SK-N-SH (cell line): ENCODE results near the gene F2R. TPM values are rescaled to one million over a fixed set of nuclear protein-coding genes. Genes with fewer than 3 reads are reported as not detected.

Source experiments
- CTCF ChIA-PET: fragments of 300-600, 350-600 bp; formaldehyde crosslinking; extraction: SDS; loops from one replicate; lab custom pipeline; 2021; lab: Yijun Ruan, JAX
- POLR2A ChIA-PET: fragments of 350-600 bp; sonication (Branson Sonifier 250); formaldehyde crosslinking; extraction: SDS; loops from one replicate; lab custom pipeline; 2020; ENCODE audit warnings: antibody characterized with exemption, inconsistent platforms; lab: Yijun Ruan, JAX
- DNase-seq: peaks from one replicate; pipeline ENCODE4 v3.0.0; 2012
- H2AFZ ChIP-seq: fragments of 200-600 bp; sonication (generic); 2 replicates; pipeline ENCODE4 v1.8.1; 2016; ENCODE audit warnings: antibody characterized with exemption, mild to moderate bottlenecking, low read depth
- H3F3A ChIP-seq: fragments of 200-600 bp; sonication (generic); replicated peaks from 2 replicates; pipeline ENCODE3; 2016; ENCODE audit warnings: antibody characterized with exemption, mild to moderate bottlenecking; ENCODE audit not compliant: insufficient read depth
- H3K27ac ChIP-seq, 2 experiments: fragments of 200-500 bp in 1 of 2; fragments of 200-600 bp in 1 of 2; sonication (Bioruptor generic) in 1 of 2; sonication (generic), shearing (Covaris generic) in 1 of 2; 2 replicates each; pipeline versions ENCODE4 v1.5.1 to v1.6.1; 2014 to 2016; ENCODE audit warnings: low read depth in 2 of 2, inconsistent platforms in 1 of 2, low read length in 1 of 2, mild to moderate bottlenecking in 1 of 2, mixed read lengths in 1 of 2
- H3K27me3 ChIP-seq: fragments of 200-600 bp; sonication (generic), shearing (Covaris generic); 2 replicates; pipeline ENCODE4 v1.6.1; 2016; ENCODE audit warnings: mixed run types; ENCODE audit not compliant: insufficient read depth
- H3K36me3 ChIP-seq, 2 experiments: fragments of 200-500 bp in 1 of 2; fragments of 200-600 bp in 1 of 2; sonication (Bioruptor generic) in 1 of 2; sonication (generic) in 1 of 2; replicated peaks in 1 of 2; 2 replicates each; pipeline versions ENCODE3 to v1.5.1; 2014 to 2016; ENCODE audit warnings: low read length in 1 of 2, mild to moderate bottlenecking in 1 of 2; ENCODE audit not compliant: insufficient read depth in 2 of 2, control insufficient read depth in 1 of 2
- H3K4me1 ChIP-seq, 2 experiments: fragments of 200-500 bp in 1 of 2; fragments of 200-600 bp in 1 of 2; sonication (Bioruptor generic) in 1 of 2; sonication (generic), shearing (Covaris generic) in 1 of 2; 2 replicates each; pipeline versions ENCODE4 v1.5.1 to v1.6.1; 2014 to 2016; ENCODE audit warnings: low read depth in 1 of 2, low read length in 1 of 2, mixed run types in 1 of 2; ENCODE audit not compliant: insufficient read depth in 2 of 2, control insufficient read depth in 1 of 2
- H3K4me2 ChIP-seq: fragments of 200-600 bp; sonication (generic), shearing (Covaris generic); 2 replicates; pipeline ENCODE4 v1.6.1; 2017; ENCODE audit warnings: mixed run types
- H3K4me3 ChIP-seq, 2 experiments: fragments of 200-500 bp in 1 of 2; fragments of 200-600 bp in 1 of 2; sonication (Bioruptor generic) in 1 of 2; sonication (generic), shearing (Covaris generic) in 1 of 2; 2 replicates each; pipeline versions ENCODE4 v1.5.1 to v1.8.1; 2014 to 2016; ENCODE audit warnings: low read depth in 2 of 2, inconsistent platforms in 1 of 2, low read length in 1 of 2, mild to moderate bottlenecking in 1 of 2, mixed read lengths in 1 of 2, moderate library complexity in 1 of 2
- H3K79me2 ChIP-seq: fragments of 200-600 bp; sonication (generic); 2 replicates; pipeline ENCODE4 v1.8.1; 2017; ENCODE audit warnings: mild to moderate bottlenecking; ENCODE audit not compliant: insufficient read depth
- H3K9ac ChIP-seq: fragments of 200-600 bp; sonication (generic); 2 replicates; pipeline ENCODE4 v1.6.1; 2017; ENCODE audit warnings: mixed run types
- H3K9me2 ChIP-seq: fragments of 200-600 bp; sonication (generic); 2 replicates; pipeline ENCODE4 v1.6.1; 2017; ENCODE audit warnings: mixed run types
- H3K9me3 ChIP-seq: fragments of 200-600 bp; sonication (generic); 2 replicates; pipeline ENCODE4 v1.6.1; 2017; ENCODE audit warnings: mixed run types, mild to moderate bottlenecking, moderate library complexity
- H4K20me1 ChIP-seq: fragments of 200-600 bp; sonication (generic); 2 replicates; pipeline ENCODE4 v1.6.1; 2017; ENCODE audit warnings: mild to moderate bottlenecking, mixed run types; ENCODE audit not compliant: insufficient read depth
- CHD2 ChIP-seq: fragments of 150-350 bp; IDR thresholded peaks from 2 replicates; pipeline ENCODE4 v1.6.1; 2018; ENCODE audit warnings: low read length; ENCODE audit not compliant: partially characterized antibody
- CTCF ChIP-seq: fragments of 200-600 bp; sonication (generic); IDR thresholded peaks from 2 replicates; pipeline ENCODE4 v1.6.1; 2017; ENCODE audit warnings: antibody characterized with exemption, mild to moderate bottlenecking, moderate library complexity
- EP300 ChIP-seq, 2 experiments: IDR thresholded peaks; 2 replicates each; pipeline versions ENCODE4 v1.4.0 to v1.6.1; 2012; ENCODE audit warnings: borderline replicate concordance in 1 of 2, low read depth in 1 of 2, low read length in 1 of 2
- EZH2phosphoT487 ChIP-seq: fragments of 200-600 bp; sonication (generic); IDR thresholded peaks from 2 replicates; pipeline ENCODE4 v1.6.1; 2017; ENCODE audit warnings: low read depth, mixed run types, mild to moderate bottlenecking, antibody characterized with exemption, moderate library complexity, borderline replicate concordance
- FOSL2 ChIP-seq: IDR thresholded peaks from 2 replicates; pipeline ENCODE4 v1.4.0; 2012; ENCODE audit warnings: low read depth, mild to moderate bottlenecking, moderate library complexity, borderline replicate concordance
- FOXJ3 ChIP-seq: sonication (generic); formaldehyde crosslinking; IDR thresholded peaks from 2 replicates; pipeline ENCODE4 v1.5.1; 2020; ENCODE audit warnings: mild to moderate bottlenecking, missing genetic modification reagents
- FOXM1 ChIP-seq: IDR thresholded peaks from 2 replicates; pipeline ENCODE4 v1.4.0; 2012; ENCODE audit warnings: low read depth, mild to moderate bottlenecking
- GATA2 ChIP-seq: sonication (generic); formaldehyde crosslinking; IDR thresholded peaks from 2 replicates; pipeline ENCODE4 v1.5.0; 2020; ENCODE audit warnings: mild to moderate bottlenecking, missing genetic modification reagents
- JUND ChIP-seq: IDR thresholded peaks from 2 replicates; pipeline ENCODE4 v1.4.0; 2012
- MEF2A ChIP-seq: IDR thresholded peaks from 2 replicates; pipeline ENCODE4 v1.4.0; 2012; ENCODE audit warnings: low read depth, borderline replicate concordance
- MXI1 ChIP-seq: IDR thresholded peaks from 2 replicates; pipeline ENCODE4 v1.6.1; 2012; ENCODE audit warnings: mild to moderate bottlenecking, low read depth, low read length, improper control_type of control experiment
- NRF1 ChIP-seq: IDR thresholded peaks from 2 replicates; pipeline ENCODE4 v1.6.1; 2012; ENCODE audit warnings: low read depth, mild to moderate bottlenecking, low read length
- PBX3 ChIP-seq: IDR thresholded peaks from 2 replicates; pipeline ENCODE4; 2012
- POLR2AphosphoS5 ChIP-seq: IDR thresholded peaks from 2 replicates; pipeline ENCODE4 v1.6.1; 2012; ENCODE audit warnings: low read depth, low read length
- RAD21 ChIP-seq: IDR thresholded peaks from 2 replicates; pipeline ENCODE4 v1.6.1; 2012; ENCODE audit warnings: mild to moderate bottlenecking, low read length
- RCOR1 ChIP-seq: fragments of 150-350 bp; IDR thresholded peaks from 2 replicates; pipeline ENCODE4 v1.6.1; 2017; ENCODE audit warnings: antibody characterized with exemption, low read length
- REST ChIP-seq: IDR thresholded peaks from 2 replicates; pipeline ENCODE4 v1.6.1; 2012; ENCODE audit warnings: mild to moderate bottlenecking, low read depth, low read length, moderate library complexity
- RFX5 ChIP-seq: IDR thresholded peaks from 2 replicates; pipeline ENCODE4 v1.6.1; 2012; ENCODE audit warnings: mild to moderate bottlenecking, improper control_type of control experiment, low read length
- RXRA ChIP-seq: IDR thresholded peaks from 2 replicates; pipeline ENCODE4 v1.4.0; 2012; ENCODE audit warnings: low read depth, mild to moderate bottlenecking, borderline replicate concordance
- SMC3 ChIP-seq: IDR thresholded peaks from 2 replicates; pipeline ENCODE4 v1.6.1; 2012; ENCODE audit warnings: low read depth, low read length, improper control_type of control experiment
- TCF12 ChIP-seq: IDR thresholded peaks from 2 replicates; pipeline ENCODE4 v1.4.0; 2012
- TEAD4 ChIP-seq: IDR thresholded peaks from 2 replicates; pipeline ENCODE4 v1.4.0; 2012; ENCODE audit warnings: mild to moderate bottlenecking, borderline replicate concordance; ENCODE audit not compliant: insufficient read depth
- USF2 ChIP-seq: fragments of 150-350 bp; IDR thresholded peaks from 2 replicates; pipeline ENCODE4 v1.6.1; 2017; ENCODE audit warnings: antibody characterized with exemption, low read length, low read depth, borderline replicate concordance
- WGBS: methylation state at CpG from one replicate; pipeline ENCODE4 v1.1.6; 2017; ENCODE audit warnings: low lambda C conversion rate; 5-methylcytosine and 5-hydroxymethylcytosine counted together
- polyA plus RNA-seq, 3 experiments: library from polyadenylated mRNA; depleted of rRNA; stranded (reverse); fragments of >200 nt; gene quantifications; 2 replicates each; pipeline ENCODE4 v1.2.3, GENCODE V29; 2012

Gene F2R
- polyA plus RNA-seq, 1 of the 3 experiments (the other 2 are of a cell fraction): 212 TPM

GRCh38 chr5:76689321-76690036, 26.4 kb upstream of the F2R start (continued):
- TF ChIP-seq TCF12 (peak; percentile 99), MXI1 (no peak), FOXJ3 (CRISPR knock-in tag) (no peak), CTCF (no peak), RAD21 (no peak), TEAD4 (peak; percentile 99), JUND (peak; percentile 98), RCOR1 (no peak), SMC3 (no peak), RFX5 (no peak), CHD2 (no peak)

- WGBS: 29% methylated on average over 3 of the region's 3 CpGs
- peak overlapping the region; percentile 67; the same call in 1 of the 2 replicates for H3K9ac ChIP-seq
- H3K4me2 ChIP-seq: peak overlapping the region; percentile 63
- H3F3A ChIP-seq: peaks cover 41% of the 10 kb centered on the region
- H3K27me3 ChIP-seq: no peaks in the 10 kb centered on the region
- DNase-seq: no peak
- ChIA-PET CTCF (no interaction called here), POLR2A (no interaction called here)
- no peaks in the 10 kb centered on the region for H3K9me3 ChIP-seq
- no peaks in the 10 kb centered on the region for H3K36me3 ChIP-seq
- H3K9me2 ChIP-seq: no peaks in the 10 kb centered on the region
- H3K79me2 ChIP-seq: no peaks in the 10 kb centered on the region
- H2AFZ ChIP-seq: peak overlapping the region; percentile 27; the same call in 1 of the 2 replicates
- H3K4me3 ChIP-seq: no peak overlapping the region
- peaks cover 6 to 46% of the 10 kb centered on the region in 2 experiments for H3K4me1 ChIP-seq
- no peaks in the 10 kb centered on the region for H4K20me1 ChIP-seq
- H3K27ac ChIP-seq: peak overlapping the region; percentile 94 to 98
- TF ChIP-seq FOXJ3 (CRISPR knock-in tag) (no peak), PBX3 (peak; percentile 82), RAD21 (no peak), EP300 (IDR thresholded peaks at IDR 0.05; ENCODE audit: borderline replicate concordance in 1 of 2, low read depth in 1 of 2, low read length in 1 of 2) (peak in 1 of 2 experiments; percentile 73; a peak in 2 of 4 replicates), MEF2A (peak; percentile 48), FOSL2 (no peak), REST (0 out of 2 replicates have a peak, but pooled peaks have one; percentile 27), FOXM1 (no peak), JUND (no peak; the same call in 1 of the 2 replicates), SMC3 (no peak), POLR2AphosphoS5 (no peak; the same call in 1 of the 2 replicates), NRF1 (no peak), GATA2 (no peak), TCF12 (no peak; the same call in 1 of the 2 replicates), RCOR1 (no peak), CHD2 (no peak), USF2 (no peak), RFX5 (no peak), EZH2phosphoT487 (no peak), RXRA (no peak)
Measured at GRCh38 chr5:76690037-76690679, 25.8 kb upstream of the F2R start.
